Loucy (cell line): ENCODE measurements around the gene TXNRD2.
A peak's percentile ranks its signal among the peaks of the same experiment; 100 is the strongest.

Experiments used
- H2AFZ ChIP-seq: fragments of 200-600 bp; sonication (generic); 2 replicates; pipeline ENCODE4 v1.6.0; 2016; ENCODE audit warnings: antibody characterized with exemption, mild to moderate bottlenecking, low read length, moderate library complexity
- H3F3A ChIP-seq: fragments of 200-600 bp; 2 replicates; pipeline ENCODE4 v1.6.0; 2016; ENCODE audit warnings: antibody characterized with exemption, low read depth, mild to moderate bottlenecking
- H3K27me3 ChIP-seq: fragments of 200-600 bp; sonication (generic); 2 replicates; pipeline ENCODE4 v1.6.1; 2014; ENCODE audit warnings: low read length, mild to moderate bottlenecking; ENCODE audit not compliant: insufficient read depth, poor library complexity, severe bottlenecking
- H3K36me3 ChIP-seq: fragments of 200-600 bp; sonication (generic); 2 replicates; pipeline ENCODE4 v1.6.1; 2016; ENCODE audit warnings: low read length; ENCODE audit not compliant: insufficient read depth
- H3K4me1 ChIP-seq: fragments of 200-600 bp; sonication (generic); 2 replicates; pipeline ENCODE4 v1.5.1; 2014; ENCODE audit warnings: low read length, mild to moderate bottlenecking; ENCODE audit not compliant: insufficient read depth, poor library complexity, severe bottlenecking
- H3K4me2 ChIP-seq: fragments of 200-600 bp; sonication (generic); 2 replicates; pipeline ENCODE4 v1.6.0; 2014; ENCODE audit warnings: antibody characterized with exemption, low read length, low read depth, mild to moderate bottlenecking; ENCODE audit not compliant: poor library complexity, severe bottlenecking
- H3K4me3 ChIP-seq: fragments of 200-600 bp; sonication (generic); 2 replicates; pipeline ENCODE4 v1.5.1; 2014; ENCODE audit warnings: low read length, mild to moderate bottlenecking, mixed read lengths; ENCODE audit not compliant: poor library complexity, severe bottlenecking
- H3K79me2 ChIP-seq: fragments of 200-600 bp; sonication (generic); 2 replicates; pipeline ENCODE4 v1.6.1; 2014; ENCODE audit warnings: low read length; ENCODE audit not compliant: insufficient read depth
- H3K9ac ChIP-seq: fragments of 200-600 bp; sonication (generic); 2 replicates; pipeline ENCODE4 v1.6.0; 2014; ENCODE audit warnings: mild to moderate bottlenecking, low read depth, low read length, moderate library complexity; ENCODE audit not compliant: poor library complexity, severe bottlenecking
- H3K9me2 ChIP-seq: fragments of 200-600 bp; sonication (generic); replicated peaks from 2 replicates; pipeline ENCODE4 v1.6.1; 2016; ENCODE audit warnings: low read depth, low read length, mixed read lengths
- H3K9me3 ChIP-seq: fragments of 200-600 bp; sonication (generic); 2 replicates; pipeline ENCODE4 v1.6.1; 2014; ENCODE audit warnings: mild to moderate bottlenecking, antibody characterized with exemption, low read length, low read depth; ENCODE audit not compliant: insufficient read depth
- H4K20me1 ChIP-seq: fragments of 200-600 bp; sonication (generic); 2 replicates; pipeline ENCODE4 v1.6.0; 2014; ENCODE audit warnings: antibody characterized with exemption, low read length, mild to moderate bottlenecking; ENCODE audit not compliant: insufficient read depth, poor library complexity, severe bottlenecking
- EZH2phosphoT487 ChIP-seq: fragments of 200-600 bp; IDR thresholded peaks from 2 replicates; pipeline ENCODE4 v1.6.1; 2018; ENCODE audit warnings: antibody characterized with exemption, mild to moderate bottlenecking, moderate library complexity, borderline replicate concordance
- TF ChIP-seq, protein P1 (sequence below): fragments of 200-600 bp; sonication (generic); conservative IDR thresholded peaks from 2 replicates; pipeline ENCODE4 v1.5.1; 2014; ENCODE audit warnings: mild to moderate bottlenecking, antibody characterized with exemption, low read length

Gene TXNRD2

DNA sequence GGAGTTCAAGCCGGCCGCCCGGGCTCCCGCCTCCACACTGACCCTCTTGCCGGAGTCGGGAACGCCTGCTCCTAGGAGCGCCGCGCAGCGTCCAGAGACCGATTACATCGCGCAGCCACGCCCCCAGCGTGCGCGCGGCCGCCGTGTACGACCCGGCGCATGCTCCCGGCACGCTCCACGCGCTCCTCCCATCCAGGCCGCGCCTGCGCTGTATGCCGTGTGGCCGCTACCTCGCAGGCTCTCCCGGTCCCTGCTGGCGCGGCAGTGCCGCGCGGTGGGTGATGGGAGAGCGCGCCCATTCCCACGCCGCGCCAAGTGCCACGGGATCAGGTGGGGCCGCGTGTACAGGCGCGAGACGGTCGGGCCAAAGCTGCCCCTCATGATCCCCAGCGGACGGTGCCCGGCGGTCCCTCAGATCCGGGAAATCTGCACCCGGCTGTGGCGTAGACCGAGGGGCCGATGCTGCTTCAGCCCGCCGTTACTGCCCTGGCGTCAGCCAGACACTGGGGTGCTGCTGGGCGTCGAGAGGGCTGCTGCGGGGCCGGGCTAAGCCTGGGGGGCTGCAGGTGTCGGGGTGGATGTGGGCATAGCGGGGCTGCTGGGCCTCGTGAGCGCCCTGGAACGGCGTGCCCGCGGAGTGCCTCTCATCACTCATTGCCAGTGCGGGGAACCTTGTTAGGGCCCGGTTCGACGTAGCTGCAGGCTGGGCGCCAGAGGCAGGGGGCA, 86.7 kb downstream of the TXNRD2 start, which contains the start of the genes GNB1L and RTL10:
TSS of gene GNB1L (minus strand) at position 97 of the 726 bp plus-strand sequence. CDS start 33,519 bp downstream, outside the sequence.
TSS of gene RTL10 (minus strand) at position 97 of the 726 bp plus-strand sequence. CDS start 2,613 bp downstream, outside the sequence.
- peak within 1 kb of the TSS; percentile 69 for H2AFZ ChIP-seq
- peaks cover 38% of the 10 kb centered on the region for H3K4me1 ChIP-seq
- H4K20me1 ChIP-seq: peaks cover 42% of the 10 kb centered on the region
- H3F3A ChIP-seq: no peaks in the 10 kb centered on the region
- TF ChIP-seq EZH2phosphoT487: no peak
- TF ChIP-seq, protein P1, sequence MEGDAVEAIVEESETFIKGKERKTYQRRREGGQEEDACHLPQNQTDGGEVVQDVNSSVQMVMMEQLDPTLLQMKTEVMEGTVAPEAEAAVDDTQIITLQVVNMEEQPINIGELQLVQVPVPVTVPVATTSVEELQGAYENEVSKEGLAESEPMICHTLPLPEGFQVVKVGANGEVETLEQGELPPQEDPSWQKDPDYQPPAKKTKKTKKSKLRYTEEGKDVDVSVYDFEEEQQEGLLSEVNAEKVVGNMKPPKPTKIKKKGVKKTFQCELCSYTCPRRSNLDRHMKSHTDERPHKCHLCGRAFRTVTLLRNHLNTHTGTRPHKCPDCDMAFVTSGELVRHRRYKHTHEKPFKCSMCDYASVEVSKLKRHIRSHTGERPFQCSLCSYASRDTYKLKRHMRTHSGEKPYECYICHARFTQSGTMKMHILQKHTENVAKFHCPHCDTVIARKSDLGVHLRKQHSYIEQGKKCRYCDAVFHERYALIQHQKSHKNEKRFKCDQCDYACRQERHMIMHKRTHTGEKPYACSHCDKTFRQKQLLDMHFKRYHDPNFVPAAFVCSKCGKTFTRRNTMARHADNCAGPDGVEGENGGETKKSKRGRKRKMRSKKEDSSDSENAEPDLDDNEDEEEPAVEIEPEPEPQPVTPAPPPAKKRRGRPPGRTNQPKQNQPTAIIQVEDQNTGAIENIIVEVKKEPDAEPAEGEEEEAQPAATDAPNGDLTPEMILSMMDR: no peak
- H3K27me3 ChIP-seq: peaks cover 5% of the 10 kb centered on the region
- peaks cover 21% of the 10 kb centered on the region; the same call in 1 of the 2 replicates for H3K36me3 ChIP-seq
- peak within 1 kb of the TSS; percentile 99 for H3K9ac ChIP-seq
- H3K9me3 ChIP-seq: no peaks in the 10 kb centered on the region
- peak within 1 kb of the TSS; percentile 96 for H3K4me3 ChIP-seq
- peak within 1 kb of the TSS; percentile 97 for H3K4me2 ChIP-seq
- peaks cover 78% of the 10 kb centered on the region for H3K79me2 ChIP-seq
- H3K9me2 ChIP-seq: no peaks in the 10 kb centered on the region

- H3K4me1 ChIP-seq: peaks cover 38% of the 10 kb centered on the region
- H3K79me2 ChIP-seq: peaks cover 83% of the 10 kb centered on the region
- peak overlapping the region; percentile 55; the same call in 1 of the 2 replicates for H2AFZ ChIP-seq
- H3K4me2 ChIP-seq: peak overlapping the region; percentile 97
- H3K27me3 ChIP-seq: peaks cover 5% of the 10 kb centered on the region
- no peaks in the 10 kb centered on the region for H3K9me2 ChIP-seq
- H3K36me3 ChIP-seq: peaks cover 21% of the 10 kb centered on the region; the same call in 1 of the 2 replicates
- H3K9me3 ChIP-seq: no peaks in the 10 kb centered on the region
- H3F3A ChIP-seq: no peaks in the 10 kb centered on the region
- peaks cover 44% of the 10 kb centered on the region for H4K20me1 ChIP-seq
- peak overlapping the region; percentile 99 for H3K9ac ChIP-seq
- TF ChIP-seq, protein P1: no peak
- TF ChIP-seq EZH2phosphoT487: no peak
- peak overlapping the region; percentile 96 for H3K4me3 ChIP-seq
Observed at GRCh38 chr22:19853879-19854777, 87.5 kb downstream of the TXNRD2 start.

- no peaks in the 10 kb centered on the region for H3K9me3 ChIP-seq
- H3F3A ChIP-seq: no peaks in the 10 kb centered on the region
- no peaks in the 10 kb centered on the region for H3K9me2 ChIP-seq
- H3K4me1 ChIP-seq: peaks cover 38% of the 10 kb centered on the region
- H3K4me3 ChIP-seq: peak overlapping the region; percentile 96
- H3K27me3 ChIP-seq: peaks cover 5% of the 10 kb centered on the region
- H3K4me2 ChIP-seq: peak overlapping the region; percentile 97
- peaks cover 44% of the 10 kb centered on the region for H4K20me1 ChIP-seq
- H3K79me2 ChIP-seq: peaks cover 90% of the 10 kb centered on the region
- peaks cover 21% of the 10 kb centered on the region; the same call in 1 of the 2 replicates for H3K36me3 ChIP-seq
- H3K9ac ChIP-seq: peak overlapping the region; percentile 99
- H2AFZ ChIP-seq: no peak overlapping the region
- TF ChIP-seq EZH2phosphoT487: no peak
- TF ChIP-seq, protein P1: no peak
Observed at GRCh38 chr22:19853058-19853878, 88.3 kb downstream of the TXNRD2 start.
